Measurements from ENCODE around the gene EHD4.
A peak's percentile ranks its signal among the peaks of the same experiment; 100 is the strongest.

EHD4 gene

GRCh38 chr15:41893422-41894250, 78.7 kb downstream of the EHD4 start, which contains the start of gene SPTBN5:
Gene SPTBN5, minus strand, starts transcription at chr15:41894053. Its CDS starts 556 bp downstream, at chr15:41893497.
- no peak for DNase-seq

GRCh38 chr15:41892621-41893421, 79.5 kb downstream of the EHD4 start:
- no peak for DNase-seq

GRCh38 chr15:41891946-41892345, 80.4 kb downstream of the EHD4 start:
- no peak for DNase-seq

- DNase-seq, result no peak
Measured at GRCh38 chr15:41891226-41891625, 81.1 kb downstream of the EHD4 start.

GRCh38 chr15:41890050-41890690, 82.2 kb downstream of the EHD4 start:
- DNase-seq, result no peak

- DNase-seq, result peak in 3 of 4 experiments; percentile 30 to 55 (median 48)
Measured at GRCh38 chr15:41888662-41889253, 83.6 kb downstream of the EHD4 start.

GRCh38 chr15:41887893-41888292, 84.5 kb downstream of the EHD4 start:
- DNase-seq, result no peak

GRCh38 chr15:41887161-41887560, 85.2 kb downstream of the EHD4 start:
- DNase-seq, result no peak

GRCh38 chr15:41886741-41887140, 85.6 kb downstream of the EHD4 start:
- DNase-seq, result no peak

GRCh38 chr15:41885841-41886240, 86.5 kb downstream of the EHD4 start:
- DNase-seq, result no peak

GRCh38 chr15:41885321-41885720, 87.0 kb downstream of the EHD4 start:
- no peak for DNase-seq

GRCh38 chr15:41884458-41884857, 87.9 kb downstream of the EHD4 start:
- DNase-seq, result no peak

GRCh38 chr15:41883484-41883825, 88.9 kb downstream of the EHD4 start:
- no peak for DNase-seq

- DNase-seq, result peak in 2 of 4 experiments; percentile 23 to 31
Measured at GRCh38 chr15:41882689-41883483, 89.5 kb downstream of the EHD4 start.

GRCh38 chr15:41881920-41882688, 90.3 kb downstream of the EHD4 start:
- no peak for DNase-seq

- DNase-seq, result no peak
Measured at GRCh38 chr15:41881550-41881919, 90.8 kb downstream of the EHD4 start.

- no peak for DNase-seq
Measured at GRCh38 chr15:41881086-41881485, 91.3 kb downstream of the EHD4 start.

- no peak for DNase-seq
Measured at GRCh38 chr15:41880156-41880877, 92.0 kb downstream of the EHD4 start.

- DNase-seq, result no peak
Measured at GRCh38 chr15:41879321-41879845, 93.0 kb downstream of the EHD4 start.

- no peak for DNase-seq
Measured at GRCh38 chr15:41878355-41878699, 94.0 kb downstream of the EHD4 start.

All from suppressor macrophage (primary cell).